HG03457 (cell line): ENCODE data around the gene LRRC8A.
"Not testable (repeated sequence)": the region's sequence is repeated elsewhere in the genome, so short reads cannot be mapped to it uniquely, and the experiment has no call there.

Source experiments
- ATAC-seq: cut with Tn5 transposase; IDR thresholded peaks from one replicate; pipeline ENCODE4 v1.9.1; 2021; ENCODE audit warnings: moderate number of reproducible peaks; ENCODE audit not compliant: unreplicated experiment

LRRC8A gene

DNA sequence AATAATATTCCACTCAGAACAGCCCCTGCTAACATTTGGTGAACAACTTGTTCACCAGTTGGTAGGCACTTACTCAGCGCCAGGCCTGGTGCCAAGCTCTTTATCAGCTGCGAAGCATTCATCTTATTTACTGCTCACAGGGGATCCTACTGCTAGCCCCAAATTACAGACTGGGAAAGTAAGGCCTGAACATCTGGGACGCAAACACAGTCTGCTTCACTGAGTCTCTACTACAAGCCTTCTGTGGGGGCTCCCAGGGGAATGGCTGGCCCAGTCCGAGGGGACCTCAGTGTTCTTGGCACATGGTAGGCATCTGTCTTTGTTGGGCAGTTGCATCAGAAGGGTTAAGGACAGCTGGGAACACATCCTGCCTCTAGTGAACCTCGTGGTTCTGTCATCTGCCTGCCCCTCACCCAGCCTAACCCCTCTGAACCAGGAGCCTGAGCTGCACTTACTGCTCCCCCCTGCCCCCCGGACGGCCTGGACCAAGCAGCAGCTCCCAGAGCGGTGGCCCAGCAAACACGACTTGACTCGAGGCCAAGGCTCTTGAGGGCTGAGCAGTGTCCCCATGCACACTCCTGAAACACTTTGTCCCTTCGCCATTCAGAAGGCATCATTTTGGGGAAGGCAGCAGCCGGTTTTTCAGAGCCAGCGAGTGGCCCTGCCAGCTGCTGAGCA lies 38.6 kb downstream of the LRRC8A start, which contains the start of gene PHYHD1:
Gene PHYHD1 (plus strand): TSS at position 602 of the 678 bp plus-strand sequence. CDS start 1,342 bp downstream, outside the sequence.
- ATAC-seq: no peak

DNA sequence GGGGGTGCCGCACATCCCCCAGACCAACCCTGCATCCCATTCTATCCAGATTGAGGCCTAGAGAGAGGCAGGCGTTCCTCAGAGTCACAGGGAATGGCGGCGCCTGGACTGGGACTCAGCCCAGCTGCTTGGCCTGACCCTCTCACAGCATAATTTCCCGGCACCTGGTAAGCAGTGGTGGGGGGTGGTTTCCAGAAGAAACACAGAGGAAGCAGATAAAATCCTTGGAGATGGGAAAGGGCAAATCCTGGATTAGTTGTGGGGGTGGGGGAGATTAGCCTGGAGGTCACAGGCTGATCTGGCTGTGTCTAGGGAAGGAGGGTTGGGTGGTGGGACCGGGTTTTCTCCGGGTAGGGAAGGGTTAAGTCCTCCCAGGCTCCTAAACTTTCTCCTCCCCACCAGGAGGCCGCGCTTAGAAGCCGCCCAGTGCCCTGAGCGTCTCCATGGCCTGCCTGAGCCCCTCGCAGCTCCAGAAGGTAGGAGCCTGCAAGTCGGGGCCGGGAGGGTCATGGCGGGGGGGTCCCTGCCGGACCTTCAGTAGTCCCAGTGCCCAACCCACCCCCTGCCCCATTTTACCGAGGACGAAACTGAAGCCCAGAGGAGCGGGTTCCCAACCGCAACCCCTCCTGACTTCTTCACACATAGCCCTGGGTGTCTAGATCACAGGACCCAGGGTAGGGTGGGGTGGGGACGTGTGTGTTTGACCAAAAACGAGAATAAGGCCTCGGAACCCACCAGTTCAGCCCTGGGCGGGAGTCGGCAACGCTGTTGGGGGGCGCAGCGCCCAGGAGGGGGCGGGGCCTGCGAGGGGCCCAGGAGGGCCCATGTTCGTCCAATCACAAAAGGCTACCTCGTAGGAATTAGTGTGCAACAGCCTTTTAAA lies 40.2 kb downstream of the LRRC8A start:
- no peak for ATAC-seq

DNA sequence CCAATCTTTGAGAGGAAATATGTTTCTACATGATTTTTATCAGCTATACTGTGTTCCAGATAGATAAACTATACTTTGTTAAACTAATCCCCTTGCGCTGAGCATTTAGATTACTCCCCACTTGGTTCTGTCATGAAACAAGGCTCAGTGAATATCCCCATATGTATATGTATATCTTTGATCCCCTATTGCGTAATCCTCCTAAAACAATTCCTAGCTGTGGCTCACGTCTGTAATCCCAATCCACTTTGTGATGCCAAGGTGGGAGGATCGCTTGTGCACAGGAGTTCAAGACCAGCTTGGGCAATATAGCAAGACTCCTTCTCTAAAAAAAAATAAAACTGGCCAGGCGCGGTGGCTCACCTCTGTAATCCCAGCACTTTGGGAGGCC lies 41.6 kb downstream of the LRRC8A start:
- ATAC-seq: no peak

DNA sequence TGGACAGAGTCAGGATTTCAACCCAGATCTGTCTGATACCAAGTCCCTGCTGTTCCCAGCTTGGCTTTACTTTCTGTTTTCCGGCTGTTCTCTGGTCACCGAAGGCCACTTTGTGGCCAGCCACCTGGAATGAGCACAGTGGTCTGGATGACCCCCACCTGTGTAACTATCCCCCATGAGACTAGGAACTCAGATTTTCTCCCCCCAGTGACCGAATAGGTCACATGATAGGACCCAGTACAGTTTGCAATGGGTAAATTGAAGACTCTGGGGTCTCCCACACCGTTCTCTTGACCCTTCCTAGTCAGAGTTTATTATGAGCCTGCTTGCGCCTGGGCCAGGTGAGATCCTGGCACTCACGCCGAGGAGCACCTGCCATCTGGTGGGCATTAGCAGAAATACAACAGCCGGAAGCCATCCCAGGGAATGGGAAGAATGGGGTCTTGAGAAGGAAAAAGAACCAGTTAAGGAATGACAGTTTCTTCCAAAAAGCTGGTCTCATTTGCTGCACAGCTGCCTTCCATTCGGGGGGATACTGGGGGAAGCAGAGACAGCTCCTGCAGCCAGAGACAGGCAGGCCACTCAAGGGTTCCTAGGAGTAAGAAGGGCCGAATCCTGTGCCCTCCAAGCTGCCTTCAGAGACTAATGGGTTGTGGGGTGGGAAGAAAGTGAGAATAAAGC lies 45.9 kb downstream of the LRRC8A start:
- no peak for ATAC-seq

DNA sequence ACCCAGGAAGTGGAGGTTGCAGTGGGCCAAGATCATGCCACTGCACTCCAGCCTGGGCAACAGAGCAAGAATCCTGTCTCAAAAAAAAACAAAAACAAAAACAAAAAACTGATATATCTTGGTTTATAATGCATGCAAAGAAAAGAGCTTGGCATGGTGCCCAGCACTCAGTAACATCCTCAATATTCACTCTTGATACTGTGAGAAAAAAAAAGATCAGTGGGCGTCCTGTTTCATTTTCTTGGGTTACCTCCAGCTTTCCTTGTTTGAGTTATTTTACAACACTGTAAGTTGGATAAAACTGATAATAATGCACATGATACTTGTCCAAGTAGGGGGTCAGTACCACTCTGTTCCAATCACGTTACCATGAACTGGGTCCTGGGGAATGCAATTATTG lies 46.7 kb downstream of the LRRC8A start:
- no peak for ATAC-seq

DNA sequence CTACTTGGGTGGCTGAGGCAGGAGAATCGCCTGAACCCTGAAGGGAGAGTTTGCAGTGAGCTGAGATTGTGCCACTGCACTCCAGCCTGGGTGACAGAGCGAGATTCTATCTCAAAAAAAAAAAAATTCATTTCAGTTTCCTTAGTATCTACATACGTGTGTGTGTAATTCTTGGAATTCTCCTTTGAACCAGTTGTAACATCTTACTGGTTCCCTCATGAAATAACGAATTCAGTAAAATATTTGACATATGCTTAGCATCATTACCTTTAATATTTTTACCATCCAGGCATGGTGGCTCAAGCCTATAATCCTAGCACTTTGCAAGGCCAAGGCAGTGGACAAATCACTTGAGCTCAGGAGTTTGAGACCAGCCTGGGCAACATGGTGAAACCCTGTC lies 47.6 kb downstream of the LRRC8A start:
- ATAC-seq: no peak

DNA sequence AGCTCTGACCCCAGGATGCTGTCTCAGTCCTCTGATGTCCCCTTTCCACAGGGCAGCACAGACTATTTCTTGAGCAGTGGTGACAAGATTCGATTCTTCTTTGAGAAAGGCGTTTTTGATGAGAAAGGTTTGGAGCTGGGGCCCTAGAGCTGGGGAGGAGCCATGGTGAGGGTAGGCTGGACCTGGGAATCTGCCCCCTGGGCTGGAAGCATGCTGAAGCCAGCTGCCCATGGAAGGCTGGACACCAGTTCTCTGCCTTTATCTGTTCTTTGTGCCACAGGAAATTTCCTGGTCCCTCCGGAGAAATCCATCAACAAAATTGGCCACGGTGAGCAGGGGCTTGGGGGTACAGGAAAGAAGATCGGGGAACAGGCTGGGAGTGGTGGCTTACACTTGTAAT lies 51.8 kb downstream of the LRRC8A start:
- no peak for ATAC-seq

DNA sequence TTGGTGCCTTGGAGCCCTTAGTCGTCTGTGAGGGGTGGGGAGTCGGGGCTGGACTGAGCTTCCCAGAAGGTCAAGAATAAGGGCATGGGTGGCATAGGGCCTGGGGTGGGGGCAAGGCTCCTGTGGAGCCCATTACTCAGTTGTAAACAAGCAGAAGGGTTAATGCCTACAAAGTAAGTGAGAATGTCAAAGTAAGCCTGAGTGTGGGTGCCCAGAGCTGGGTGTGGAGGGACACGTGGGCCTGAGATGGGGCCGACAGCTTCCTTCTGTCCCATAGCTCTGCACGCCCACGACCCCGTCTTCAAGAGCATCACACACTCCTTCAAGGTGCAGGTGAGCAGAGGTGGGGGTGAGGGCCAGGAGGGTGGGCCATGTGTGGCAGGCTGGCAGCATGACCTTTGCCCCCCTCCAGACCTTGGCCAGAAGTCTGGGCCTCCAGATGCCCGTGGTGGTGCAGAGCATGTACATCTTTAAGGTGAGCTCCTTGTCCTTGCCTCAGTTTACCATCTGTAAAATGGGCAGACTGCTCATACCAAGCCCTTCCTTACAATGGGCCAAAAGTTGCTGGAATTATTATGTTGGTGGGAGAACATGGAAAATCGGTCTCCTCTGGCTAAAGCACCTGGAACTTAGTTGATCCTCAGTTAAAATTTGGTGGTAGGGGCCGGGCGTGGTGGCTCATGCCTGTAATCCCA lies 54.4 kb downstream of the LRRC8A start:
- ATAC-seq: no peak

DNA sequence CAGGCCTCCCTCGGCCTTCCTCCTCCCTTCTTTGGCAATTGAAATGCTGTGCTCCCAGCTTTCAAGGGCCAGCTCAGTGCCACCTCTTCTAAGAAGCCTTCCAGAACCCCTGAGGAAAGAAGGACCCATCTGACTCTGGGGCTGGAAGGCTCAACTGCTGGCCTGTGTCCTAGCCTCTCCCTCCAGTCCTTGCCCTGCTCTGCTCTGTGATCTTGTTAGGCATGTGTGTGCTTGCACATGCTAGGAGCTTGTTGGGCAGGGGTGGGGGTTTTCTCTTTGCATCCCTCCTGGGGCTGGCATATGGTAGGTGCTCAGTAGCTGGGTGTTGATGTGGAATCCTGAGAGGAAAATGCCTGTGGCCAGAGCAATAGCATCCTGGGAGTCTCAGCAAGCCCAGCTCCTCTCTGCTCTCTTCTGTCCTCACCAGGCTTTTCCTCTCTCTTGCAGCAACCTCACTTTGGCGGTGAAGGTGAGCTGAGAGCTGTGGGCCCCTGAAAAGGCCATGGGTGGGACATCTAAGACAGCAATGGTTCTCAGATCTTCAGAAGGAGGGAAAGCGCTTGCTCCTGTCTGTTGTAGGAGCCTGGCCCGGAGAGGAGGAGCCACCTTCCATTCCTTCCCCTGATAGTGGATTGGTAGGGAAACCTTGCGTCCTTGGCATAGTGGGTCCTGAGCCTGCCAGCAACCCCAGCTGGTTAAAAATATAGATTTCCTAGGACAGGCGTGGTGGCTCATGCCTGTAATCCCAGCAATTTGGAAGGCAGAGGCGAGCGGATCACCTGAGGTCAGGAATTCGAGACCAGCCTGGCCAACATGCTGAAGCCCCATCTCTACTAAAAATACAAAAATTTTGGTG lies 55.6 kb downstream of the LRRC8A start:
- no peak for ATAC-seq

DNA sequence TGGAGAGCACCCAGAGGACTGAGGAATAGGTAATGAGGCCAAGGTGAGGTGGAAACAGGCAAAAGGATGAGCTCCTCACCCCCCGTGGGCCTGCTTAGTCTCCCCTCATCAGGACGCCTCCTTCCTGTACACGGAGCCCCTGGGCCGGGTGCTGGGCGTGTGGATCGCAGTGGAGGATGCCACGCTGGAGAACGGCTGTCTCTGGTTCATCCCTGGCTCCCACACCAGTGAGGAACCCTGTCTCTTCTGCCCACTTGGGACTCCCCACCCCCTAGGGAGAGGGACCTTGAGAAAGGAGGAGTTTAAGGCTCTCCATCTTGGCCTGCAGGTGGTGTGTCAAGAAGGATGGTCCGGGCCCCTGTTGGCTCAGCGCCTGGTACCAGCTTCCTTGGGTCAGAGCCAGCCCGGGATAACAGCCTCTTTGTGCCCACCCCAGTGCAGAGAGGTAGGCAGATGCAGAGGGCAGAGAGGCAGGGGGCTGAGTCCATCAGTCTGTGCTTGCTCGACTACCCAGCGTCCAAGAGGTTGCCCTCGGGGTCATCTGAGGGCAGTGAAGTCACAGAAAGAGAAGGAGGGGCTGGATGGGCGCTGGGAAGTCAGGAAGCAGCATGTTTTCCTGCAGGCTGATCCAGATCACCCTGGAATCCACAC lies 58.5 kb downstream of the LRRC8A start:
- ATAC-seq: no peak

DNA sequence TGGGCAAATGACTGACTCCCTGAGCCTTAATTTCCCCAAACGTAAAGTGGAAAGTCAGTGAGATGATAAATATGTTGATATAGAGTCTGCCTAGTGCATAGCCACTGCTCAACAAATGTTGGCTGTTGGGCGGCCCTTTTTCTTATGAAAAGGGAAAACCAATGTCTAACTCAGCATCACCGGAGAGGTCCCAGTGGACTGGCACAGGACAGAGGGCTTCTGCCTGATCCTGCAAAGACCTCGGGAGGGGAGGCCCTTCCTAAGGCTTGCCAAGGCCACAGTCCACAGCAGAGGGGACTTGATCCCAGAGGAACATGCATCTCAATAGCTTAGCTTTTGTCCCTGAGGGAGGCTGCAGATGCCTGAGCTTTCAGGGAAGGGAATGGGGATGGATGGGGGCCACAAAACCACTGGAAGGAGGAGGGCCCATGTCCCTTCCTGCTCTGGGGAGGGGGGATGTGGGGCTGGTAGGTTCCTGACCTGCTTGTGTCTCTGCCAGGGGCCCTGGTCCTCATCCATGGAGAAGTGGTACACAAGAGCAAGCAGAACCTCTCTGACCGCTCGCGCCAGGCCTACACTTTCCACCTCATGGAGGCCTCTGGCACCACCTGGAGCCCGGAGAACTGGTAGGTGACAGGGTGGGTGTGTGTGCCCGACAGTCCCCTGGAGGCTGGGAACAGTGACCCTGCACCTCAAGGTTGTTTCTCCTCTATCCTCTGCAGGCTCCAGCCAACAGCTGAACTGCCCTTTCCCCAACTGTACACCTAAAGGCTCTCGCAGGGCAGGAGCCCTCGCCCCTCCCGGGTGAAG lies 59.2 kb downstream of the LRRC8A start:
- ATAC-seq: no peak

DNA sequence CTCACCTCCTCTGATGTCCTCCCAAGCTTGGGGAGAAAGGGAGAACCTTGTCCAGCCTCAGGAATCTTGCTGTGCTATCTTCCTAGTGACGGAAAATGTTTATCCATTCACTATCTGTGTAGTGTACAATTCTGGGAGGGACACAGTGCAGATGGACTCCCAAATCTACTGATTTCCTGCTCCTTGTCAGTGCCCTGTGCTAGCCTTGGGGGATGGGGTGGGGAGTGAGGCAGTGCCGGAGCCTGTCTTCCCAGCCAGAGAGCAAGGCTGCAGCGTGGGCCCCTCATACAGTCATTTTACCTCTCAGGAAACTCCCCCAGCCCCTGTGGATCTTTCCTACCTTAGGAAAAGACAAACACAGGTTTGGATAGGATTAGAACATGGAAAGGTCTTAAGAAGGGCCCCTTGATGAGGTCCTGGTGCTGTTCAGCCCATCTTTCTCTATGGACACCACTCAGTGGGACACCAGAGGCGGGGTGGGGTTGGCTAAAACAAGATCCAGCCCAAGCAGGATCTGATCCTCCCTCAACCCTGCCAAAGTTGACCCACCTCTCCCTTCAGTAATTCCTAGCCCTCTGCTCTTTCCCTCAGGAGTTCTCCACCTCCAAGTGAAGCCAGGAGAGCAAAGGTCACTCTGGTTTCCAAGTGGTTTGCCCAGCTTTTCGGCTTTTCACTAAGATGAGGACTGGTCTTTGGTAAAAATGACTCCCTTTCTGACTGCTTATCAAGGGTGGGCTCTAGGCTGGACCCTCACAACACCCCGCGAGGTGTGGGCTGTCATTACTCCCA lies 62.1 kb downstream of the LRRC8A start:
- ATAC-seq: no peak

DNA sequence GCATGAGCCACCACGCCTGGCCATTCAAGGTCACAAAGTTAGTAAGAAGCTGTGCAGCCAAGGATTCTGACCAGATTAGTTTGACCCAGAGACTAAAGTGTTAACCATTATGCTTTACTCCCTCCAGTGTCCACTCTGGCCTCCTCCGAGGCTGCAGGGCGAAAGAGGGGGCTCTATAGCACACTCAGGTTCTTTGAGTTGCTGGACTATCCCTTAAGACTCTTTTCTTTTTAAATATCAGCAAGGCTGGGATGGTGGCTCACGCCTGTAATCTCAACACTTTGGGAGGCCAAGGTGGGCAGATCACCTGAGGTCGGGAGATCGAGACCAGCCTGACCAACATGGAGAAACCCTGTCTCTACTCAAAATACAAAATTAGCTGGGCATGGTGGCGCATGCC lies 63.0 kb downstream of the LRRC8A start:
- ATAC-seq: not testable (repeated sequence)

DNA sequence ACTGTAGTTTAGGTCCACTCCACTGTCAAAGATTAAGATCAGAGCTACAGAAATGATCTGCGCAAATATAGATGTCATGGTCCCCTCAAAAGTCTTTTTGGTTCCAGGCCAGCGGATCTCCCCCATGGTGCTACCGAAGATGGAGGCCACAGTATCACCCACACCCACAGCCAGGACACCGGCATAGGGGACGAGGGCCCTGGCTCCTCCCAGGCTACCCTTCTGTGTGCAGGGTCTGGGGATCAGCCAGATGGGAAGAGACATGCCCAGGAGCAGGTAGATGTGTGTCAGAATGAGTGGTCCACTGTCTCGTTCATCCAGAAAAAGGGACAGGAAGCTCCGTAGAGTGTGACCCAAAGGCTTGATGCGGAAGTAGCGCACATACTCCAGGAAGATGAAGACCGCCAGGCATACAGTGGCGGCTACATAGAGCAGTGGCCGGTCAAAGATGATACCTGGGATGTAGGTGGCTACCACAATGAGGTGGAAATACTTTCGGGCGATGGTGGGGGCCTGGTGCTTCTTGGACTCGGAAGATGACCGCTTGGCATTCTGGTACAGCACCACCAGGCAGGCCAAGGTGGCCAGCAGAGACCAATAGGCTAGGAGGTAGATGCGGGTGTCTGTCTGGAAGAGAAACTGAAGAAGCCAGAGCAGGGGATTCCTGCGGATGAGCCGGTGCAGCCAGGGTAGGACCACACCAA lies 64.0 kb downstream of the LRRC8A start:
- no peak for ATAC-seq

DNA sequence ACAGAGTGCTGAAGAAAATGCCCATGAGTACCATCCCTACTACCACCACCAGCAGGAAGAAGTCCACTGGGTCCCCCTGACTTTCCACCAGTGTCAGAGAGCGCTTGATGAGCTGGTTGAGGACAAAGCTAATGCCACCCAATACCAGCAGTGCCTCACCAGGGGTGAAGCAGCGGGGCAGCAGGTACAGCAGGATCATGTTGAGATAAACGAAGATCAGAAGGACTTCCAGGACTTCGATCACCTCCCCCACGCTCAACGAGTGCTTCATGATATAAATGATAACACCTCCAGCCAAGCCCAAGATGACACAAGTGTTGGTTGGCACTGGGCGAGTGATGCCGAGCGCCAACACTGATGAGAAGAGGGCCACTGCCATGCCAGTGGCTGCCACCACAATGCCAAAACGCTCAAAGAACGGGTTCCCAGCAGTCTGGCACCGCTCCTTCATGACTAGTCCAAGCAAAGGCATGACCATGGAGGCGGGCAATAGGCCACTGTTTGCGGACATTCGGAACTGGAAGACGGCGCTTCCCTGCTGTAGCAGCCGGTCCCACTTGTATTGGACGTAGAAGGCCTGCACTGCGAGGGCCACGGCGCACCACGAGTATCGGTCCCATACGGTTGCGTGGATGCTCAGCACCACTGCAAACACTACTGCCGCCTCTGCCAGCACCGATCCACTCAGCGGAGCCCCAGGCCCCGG lies 64.8 kb downstream of the LRRC8A start:
- no peak for ATAC-seq

DNA sequence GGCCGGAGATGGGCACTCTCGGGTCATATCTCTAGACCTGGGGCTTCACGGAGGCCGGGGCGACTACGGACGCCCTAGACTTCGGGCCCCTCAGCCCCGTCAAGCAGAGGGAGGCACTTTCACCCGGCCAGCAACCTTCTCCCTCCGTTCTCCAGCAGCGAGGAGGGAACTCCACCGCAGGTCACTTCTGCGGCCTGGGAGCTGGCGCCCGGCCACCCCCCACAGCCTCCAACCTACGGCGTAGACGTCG lies 65.3 kb downstream of the LRRC8A start:
- ATAC-seq: peak; percentile 14
